ENCODE results near the gene COL26A1. TPM values are rescaled to one million over a fixed set of nuclear protein-coding genes. Genes with fewer than 3 reads are reported as not detected.

COL26A1 gene
- polyA plus RNA-seq, 1 donor (not counting 4 experiments of a cell fraction or from before 2014, with no cell fraction given): not detected

DNA sequence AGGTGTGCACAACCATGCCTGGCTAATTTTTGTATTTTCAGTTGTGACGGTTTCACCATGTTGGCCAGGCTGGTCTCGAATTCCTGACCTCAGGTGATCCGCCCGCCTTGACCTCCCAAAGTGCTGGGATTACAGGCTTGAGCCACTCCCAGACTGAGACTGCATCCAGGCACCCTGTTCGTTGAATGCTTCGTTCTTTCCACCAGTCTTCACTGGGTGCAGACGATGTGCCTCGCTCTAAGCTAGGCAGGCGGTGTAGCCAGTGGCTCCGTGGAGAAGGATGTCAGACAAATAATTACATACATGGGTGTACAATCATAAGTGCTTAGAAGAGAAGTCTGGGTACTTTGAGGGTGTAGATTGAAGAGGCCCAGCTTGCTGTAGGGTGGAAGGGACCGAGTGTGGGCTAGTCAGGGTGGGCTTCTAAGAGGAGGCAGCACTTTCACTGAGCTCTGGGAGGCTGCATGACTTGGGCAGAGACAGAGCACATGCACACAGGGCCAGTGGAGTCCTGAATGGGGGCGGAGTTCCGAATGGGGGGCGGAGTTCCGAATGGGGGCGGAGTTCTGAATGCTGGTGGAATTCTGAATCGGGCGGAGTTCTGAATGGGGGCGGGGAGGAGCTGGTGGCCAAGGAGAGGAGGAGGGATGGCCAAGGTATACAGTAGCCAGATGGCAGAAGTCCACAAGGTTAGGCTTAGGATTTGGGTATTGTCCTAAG lies 74.3 kb downstream of the COL26A1 start:
- Histone ChIP-seq H3K27me3 (ENCODE audit: control insufficient read depth, extremely low read depth, insufficient read depth, low read length) (peaks cover 14% of the 10 kb centered on the region), H3K4me3 (ENCODE audit: control insufficient read depth in 2 of 3, extremely low read depth in 1 of 3, insufficient read depth in 2 of 3, low read depth in 1 of 3, low read length in 3 of 3) (no peak overlapping the region), H3K27ac (ENCODE audit: control insufficient read depth, insufficient read depth, low read length) (no peak overlapping the region), H3K9ac (ENCODE audit: control insufficient read depth, extremely low read depth, insufficient read depth, low read length) (no peak overlapping the region), H3K36me3 (ENCODE audit: control insufficient read depth in 2 of 2, extremely low read depth in 1 of 2, insufficient read depth in 2 of 2, low read length in 2 of 2) (no peaks in the 10 kb centered on the region), H3K4me1 (ENCODE audit: control insufficient read depth, extremely low read depth, insufficient read depth, low read length) (no peaks in the 10 kb centered on the region), H3K4me2 (ENCODE audit: control insufficient read depth, extremely low read depth, insufficient read depth, low read depth, low read length) (no peak overlapping the region), H2AFZ (ENCODE audit: control insufficient read depth, low read length) (no peak overlapping the region), H3K9me1 (ENCODE audit: control insufficient read depth, extremely low read depth, insufficient read depth, low read length) (no peaks in the 10 kb centered on the region), H3K79me2 (ENCODE audit: control insufficient read depth, insufficient read depth, low read length) (no peaks in the 10 kb centered on the region), H4K20me1 (ENCODE audit: control insufficient read depth, extremely low read depth, insufficient read depth, low read length) (no peaks in the 10 kb centered on the region), H3K9me3 (ENCODE audit: control insufficient read depth, low read depth, low read length) (no peaks in the 10 kb centered on the region)
- TF ChIP-seq, protein P1, sequence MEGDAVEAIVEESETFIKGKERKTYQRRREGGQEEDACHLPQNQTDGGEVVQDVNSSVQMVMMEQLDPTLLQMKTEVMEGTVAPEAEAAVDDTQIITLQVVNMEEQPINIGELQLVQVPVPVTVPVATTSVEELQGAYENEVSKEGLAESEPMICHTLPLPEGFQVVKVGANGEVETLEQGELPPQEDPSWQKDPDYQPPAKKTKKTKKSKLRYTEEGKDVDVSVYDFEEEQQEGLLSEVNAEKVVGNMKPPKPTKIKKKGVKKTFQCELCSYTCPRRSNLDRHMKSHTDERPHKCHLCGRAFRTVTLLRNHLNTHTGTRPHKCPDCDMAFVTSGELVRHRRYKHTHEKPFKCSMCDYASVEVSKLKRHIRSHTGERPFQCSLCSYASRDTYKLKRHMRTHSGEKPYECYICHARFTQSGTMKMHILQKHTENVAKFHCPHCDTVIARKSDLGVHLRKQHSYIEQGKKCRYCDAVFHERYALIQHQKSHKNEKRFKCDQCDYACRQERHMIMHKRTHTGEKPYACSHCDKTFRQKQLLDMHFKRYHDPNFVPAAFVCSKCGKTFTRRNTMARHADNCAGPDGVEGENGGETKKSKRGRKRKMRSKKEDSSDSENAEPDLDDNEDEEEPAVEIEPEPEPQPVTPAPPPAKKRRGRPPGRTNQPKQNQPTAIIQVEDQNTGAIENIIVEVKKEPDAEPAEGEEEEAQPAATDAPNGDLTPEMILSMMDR (optimal IDR thresholded peaks at IDR 0.05 in 1 of 3, IDR thresholded peaks at IDR 0.05 in 1 of 3, conservative IDR thresholded peaks at IDR 0.05 in 1 of 3; ENCODE audit: extremely low read depth in 1 of 3, insufficient read depth in 2 of 3, low read length in 3 of 3): no peak
- dilution Hi-C loops (cut with MboI; ENCODE audit: extremely low pct_ligation_motif_present, low sequenced_read_pairs): no loop called here
- DNase-seq (ENCODE audit: low read depth, low spot score) (no peak), FAIRE-seq (no peak)

DNA sequence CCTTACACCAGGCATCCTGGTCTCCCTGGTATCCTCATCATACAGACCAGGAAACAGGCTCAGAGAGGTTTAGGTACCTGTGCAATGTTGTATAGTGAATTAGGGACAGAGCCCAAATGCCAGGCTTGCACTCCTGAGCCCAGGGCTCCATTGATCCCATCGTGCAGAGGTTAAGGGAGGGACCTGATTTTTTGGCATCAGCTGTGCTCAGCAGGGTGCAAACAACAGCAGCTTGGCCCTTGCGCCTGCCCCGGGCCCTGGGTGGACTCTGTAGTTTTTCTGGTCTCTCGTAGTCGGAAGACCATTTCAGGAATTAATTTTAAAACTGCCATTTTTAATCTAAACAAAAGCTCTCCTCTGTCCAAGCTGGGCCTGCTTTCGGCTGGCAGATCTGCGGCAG lies 79.2 kb downstream of the COL26A1 start:
- DNase-seq (ENCODE audit: low read depth, low spot score) (no peak), FAIRE-seq (no peak)
- H3K36me3 ChIP-seq (ENCODE audit: control insufficient read depth in 2 of 2, extremely low read depth in 1 of 2, insufficient read depth in 2 of 2, low read length in 2 of 2): no peaks in the 10 kb centered on the region
- no peaks in the 10 kb centered on the region for H3K9me3 ChIP-seq (ENCODE audit: control insufficient read depth, low read depth, low read length)
- H4K20me1 ChIP-seq (ENCODE audit: control insufficient read depth, extremely low read depth, insufficient read depth, low read length): no peaks in the 10 kb centered on the region
- no peak overlapping the region for H3K9ac ChIP-seq (ENCODE audit: control insufficient read depth, extremely low read depth, insufficient read depth, low read length)
- H2AFZ ChIP-seq (ENCODE audit: control insufficient read depth, low read length): no peak overlapping the region
- H3K27ac ChIP-seq (ENCODE audit: control insufficient read depth, insufficient read depth, low read length): no peak overlapping the region
- H3K4me1 ChIP-seq (ENCODE audit: control insufficient read depth, extremely low read depth, insufficient read depth, low read length): no peaks in the 10 kb centered on the region
- no peaks in the 10 kb centered on the region for H3K79me2 ChIP-seq (ENCODE audit: control insufficient read depth, insufficient read depth, low read length)
- no peak for TF ChIP-seq EZH2 (IDR thresholded peaks at IDR 0.05; ENCODE audit: low read length)
- TF ChIP-seq, protein P1 (optimal IDR thresholded peaks at IDR 0.05 in 1 of 3, IDR thresholded peaks at IDR 0.05 in 1 of 3, conservative IDR thresholded peaks at IDR 0.05 in 1 of 3; ENCODE audit: extremely low read depth in 1 of 3, insufficient read depth in 2 of 3, low read length in 3 of 3): no peak
- H3K9me1 ChIP-seq (ENCODE audit: control insufficient read depth, extremely low read depth, insufficient read depth, low read length): no peaks in the 10 kb centered on the region
- no peaks in the 10 kb centered on the region for H3K27me3 ChIP-seq (ENCODE audit: control insufficient read depth, extremely low read depth, insufficient read depth, low read length)
- dilution Hi-C loops (cut with MboI; ENCODE audit: extremely low pct_ligation_motif_present, low sequenced_read_pairs): no loop called here
- no peak overlapping the region for H3K4me2 ChIP-seq (ENCODE audit: control insufficient read depth, extremely low read depth, insufficient read depth, low read depth, low read length)
- no peak overlapping the region for H3K4me3 ChIP-seq (ENCODE audit: control insufficient read depth in 2 of 3, extremely low read depth in 1 of 3, insufficient read depth in 2 of 3, low read depth in 1 of 3, low read length in 3 of 3)

Measured in keratinocyte (primary cell).